Esophagus squamous epithelium (tissue), 5 donors: ENCODE results near the gene TBXA2R. TPM values are rescaled to one million over a fixed set of nuclear protein-coding genes. Genes with fewer than 3 reads are reported as not detected.
A peak's percentile ranks its signal among the peaks of the same experiment; 100 is the strongest.

Source experiments
- DNase-seq: peaks from one replicate; lab custom pipeline; 2025; lab: John Stamatoyannopoulos, UW
- H3K27ac ChIP-seq, 4 donors: fragments of 200-600 bp; sonication (generic); one replicate each; pipeline ENCODE4 v1.5.1; 2016 to 2019; ENCODE audit warnings: mild to moderate bottlenecking in 1 of 4
- H3K27me3 ChIP-seq, 4 donors: fragments of 200-600 bp; sonication (generic); 1 replicate in 3 of 4; 2 replicates in 1 of 4; pipeline versions ENCODE4 v1.5.1 to v1.6.0; 2017 to 2021; ENCODE audit warnings: antibody characterized with exemption in 1 of 4
- H3K36me3 ChIP-seq, 3 donors: fragments of 200-600 bp; sonication (generic); one replicate each; pipeline ENCODE4 v1.5.1; 2016 to 2019
- H3K4me1 ChIP-seq, 3 donors: fragments of 200-600 bp; sonication (generic); one replicate each; pipeline ENCODE4 v1.5.1; 2017 to 2019
- H3K4me3 ChIP-seq, 4 donors: fragments of 200-600 bp; sonication (generic); 1 replicate in 3 of 4; 2 replicates in 1 of 4; pipeline ENCODE4 v1.5.1; 2016 to 2019; ENCODE audit warnings: mild to moderate bottlenecking in 2 of 4, moderate library complexity in 1 of 4
- H3K9me3 ChIP-seq, 3 donors: fragments of 200-600 bp; sonication (generic); one replicate each; pipeline ENCODE4 v1.5.1; 2016 to 2019
- CTCF ChIP-seq, 6 experiments: fragments of 450-650 bp in 4 of 6; fragments of 200-600 bp in 2 of 6; sonication (generic) in 2 of 6; IDR thresholded peaks; one replicate each; pipeline ENCODE4 v1.5.1; 2016 to 2019; ENCODE audit warnings: antibody characterized with exemption in 6 of 6, mild to moderate bottlenecking in 4 of 6, moderate library complexity in 4 of 6
- POLR2A ChIP-seq, 4 donors: fragments of 450-650 bp; IDR thresholded peaks; one replicate each; pipeline ENCODE4 v1.6.1; 2017; ENCODE audit warnings: antibody characterized with exemption in 4 of 4, mild to moderate bottlenecking in 4 of 4, moderate library complexity in 3 of 4
- WGBS, 2 donors: methylation state at CpG; one replicate each; pipeline ENCODE4 v1.1.5; 2018; 5-methylcytosine and 5-hydroxymethylcytosine counted together
- intact Hi-C: fragments of 100-400 bp; cut with DNase I; formaldehyde crosslinking; loops from one replicate; pipeline ENCODE4 v1.15.0; 2022
- total RNA-seq, 4 donors: library from RNA; depleted of rRNA; stranded (reverse); fragments of >200 nt; gene quantifications; one replicate each; pipeline ENCODE4 v1.1.0, GENCODE V29; 2016
- donor health status: DM: yes; HTN: yes; CAD: no.

Gene TBXA2R
- total RNA-seq, 4 donors from 2014 or later = 0.23 to 1.3 (median 0.45) TPM

- intact Hi-C loops = no loop called here
- H3K4me3 ChIP-seq = peak overlapping the region in 1 of 4 donors; percentile 28
- DNase-seq = no peak
- 67 to 80% methylated on average over 3 to 10 of the region's 23 CpGs for WGBS, 2 donors
- H3K36me3 ChIP-seq = peaks cover 0 to 9% (median 0%) of the 10 kb centered on the region in 3 donors
- H3K27ac ChIP-seq = peak overlapping the region; percentile 59 to 89 (median 74)
- no peaks in the 10 kb centered on the region for H3K9me3 ChIP-seq
- no peak for TF ChIP-seq CTCF (IDR thresholded peaks at IDR 0.05)
- TF ChIP-seq POLR2A (IDR thresholded peaks at IDR 0.05) = no peak
- H3K27me3 ChIP-seq = peaks cover 0 to 35% (median 0%) of the 10 kb centered on the region in 4 donors
- peaks cover 0 to 53% (median 28%) of the 10 kb centered on the region in 3 donors for H3K4me1 ChIP-seq
Observed at GRCh38 chr19:3603121-3603811, 3.4 kb downstream of the TBXA2R start.

DNA sequence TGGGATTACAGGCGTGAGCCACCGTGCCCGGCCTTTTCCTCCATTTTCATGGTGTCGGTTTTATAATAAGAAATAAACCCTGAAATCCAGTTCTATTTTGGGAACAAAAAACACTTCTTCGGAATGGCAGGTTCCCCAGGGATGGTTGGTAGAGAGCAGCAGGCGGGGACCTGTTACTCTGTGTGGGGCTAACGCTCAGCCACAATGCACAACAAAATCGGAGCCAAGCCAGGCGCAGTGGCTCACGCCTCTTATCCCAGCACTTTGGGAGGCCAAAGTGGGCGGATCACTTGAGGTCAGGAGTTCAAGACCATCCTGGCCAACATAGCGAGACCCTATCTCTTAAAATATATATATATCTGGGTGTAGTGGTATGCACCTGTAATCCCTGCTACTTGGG, 5.7 kb downstream of the TBXA2R start:
- no peak for DNase-seq
- intact Hi-C loops = no loop called here
- peaks cover 0 to 9% (median 0%) of the 10 kb centered on the region in 3 donors for H3K36me3 ChIP-seq
- 73 to 83% methylated on average over 5 to 11 of the region's 12 CpGs for WGBS, 2 donors
- peaks cover 0 to 30% (median 12%) of the 10 kb centered on the region in 3 donors for H3K4me1 ChIP-seq
- no peaks in the 10 kb centered on the region for H3K9me3 ChIP-seq
- TF ChIP-seq CTCF (IDR thresholded peaks at IDR 0.05) (no peak), POLR2A (IDR thresholded peaks at IDR 0.05) (no peak)
- no peak overlapping the region for H3K4me3 ChIP-seq
- no peak overlapping the region for H3K27ac ChIP-seq
- H3K27me3 ChIP-seq = peaks cover 0 to 18% (median 0%) of the 10 kb centered on the region in 4 donors

DNA sequence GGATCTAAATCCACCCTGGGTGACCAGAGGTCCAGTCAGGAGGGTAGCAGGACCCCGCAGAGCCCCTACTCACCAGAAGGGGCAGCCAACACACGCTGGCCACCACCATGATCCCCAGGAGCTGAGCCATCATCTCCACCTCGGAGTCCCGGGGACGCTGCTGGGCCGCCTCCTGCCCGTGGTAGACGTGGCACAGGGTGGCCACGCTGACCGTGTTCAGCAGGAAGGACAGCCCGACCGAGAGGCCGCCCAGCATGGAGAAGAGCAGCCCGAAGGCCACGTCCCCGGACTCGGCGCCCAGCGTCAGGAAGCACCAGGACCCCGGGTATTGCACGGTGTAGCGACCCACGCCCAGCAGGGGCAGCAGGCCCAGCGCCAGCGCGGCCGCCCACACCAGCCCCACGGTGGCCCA, 6.9 kb downstream of the TBXA2R start:
- Histone ChIP-seq H3K9me3 (no peaks in the 10 kb centered on the region), H3K4me3 (no peak overlapping the region), H3K27ac (no peak overlapping the region), H3K4me1 (peaks cover 0 to 19% (median 3%) of the 10 kb centered on the region in 3 donors), H3K27me3 (peaks cover 0 to 12% (median 0%) of the 10 kb centered on the region in 4 donors), H3K36me3 (peaks cover 0 to 9% (median 0%) of the 10 kb centered on the region in 3 donors)
- intact Hi-C loops = no loop called here
- TF ChIP-seq CTCF (IDR thresholded peaks at IDR 0.05) = no peak
- TF ChIP-seq POLR2A (IDR thresholded peaks at IDR 0.05) = no peak
- DNase-seq = no peak
- WGBS, 2 donors = 92% methylated on average over 7 of the region's 28 CpGs; no CpG with 5 or more reads in 1 of the 2 donors

- Histone ChIP-seq H3K4me3 (no peak overlapping the region), H3K27me3 (peaks cover 0 to 8% (median 0%) of the 10 kb centered on the region in 4 donors), H3K4me1 (no peaks in the 10 kb centered on the region), H3K9me3 (peaks cover 0 to 4% (median 0%) of the 10 kb centered on the region in 3 donors), H3K36me3 (peaks cover 0 to 9% (median 0%) of the 10 kb centered on the region in 3 donors), H3K27ac (no peak overlapping the region)
- WGBS, 2 donors = 75 to 77% methylated on average over 7 to 15 of the region's 34 CpGs
- no peak for DNase-seq
- TF ChIP-seq CTCF (IDR thresholded peaks at IDR 0.05) (no peak), POLR2A (IDR thresholded peaks at IDR 0.05) (no peak)
- intact Hi-C loops = no loop called here
Observed at GRCh38 chr19:3595521-3596061, 11.1 kb downstream of the TBXA2R start.

GRCh38 chr19:3593156-3593555, 13.5 kb downstream of the TBXA2R start:
- DNase-seq = no peak
- H3K27me3 ChIP-seq = peaks cover 0 to 8% (median 0%) of the 10 kb centered on the region in 4 donors
- peaks cover 0 to 4% (median 0%) of the 10 kb centered on the region in 3 donors for H3K9me3 ChIP-seq
- intact Hi-C loops = no loop called here
- no peak for TF ChIP-seq POLR2A (IDR thresholded peaks at IDR 0.05)
- TF ChIP-seq CTCF (IDR thresholded peaks at IDR 0.05) = no peak
- no peak overlapping the region for H3K4me3 ChIP-seq
- 32% methylated on average over 4 of the region's 11 CpGs; no CpG with 5 or more reads in 1 of the 2 donors for WGBS, 2 donors
- H3K36me3 ChIP-seq = no peaks in the 10 kb centered on the region
- peak overlapping the region in 1 of 4 donors; percentile 5 for H3K27ac ChIP-seq
- H3K4me1 ChIP-seq = no peaks in the 10 kb centered on the region
